H4 (cell line): ENCODE measurements around the gene AKR1B15. TPM values are rescaled to one million over a fixed set of nuclear protein-coding genes. Genes with fewer than 3 reads are reported as not detected.
A peak's percentile ranks its signal among the peaks of the same experiment; 100 is the strongest.
"Not testable (repeated sequence)": the region's sequence is repeated elsewhere in the genome, so short reads cannot be mapped to it uniquely, and the experiment has no call there.

ENCODE experiments used
- DNase-seq: peaks from one replicate; pipeline ENCODE4 v3.0.0-alpha.2; 2015; ENCODE audit warnings: low spot score
- total RNA-seq: library from RNA; depleted of rRNA; stranded (reverse); fragments of >200 nt; shearing (Covaris generic); gene quantifications from 2 replicates; pipeline ENCODE4 v1.2.3, GENCODE V29; 2014; rRNA removed

AKR1B15 gene
- total RNA-seq, result 0.14 TPM in 1 of 2 replicates, not detected in the other

DNA sequence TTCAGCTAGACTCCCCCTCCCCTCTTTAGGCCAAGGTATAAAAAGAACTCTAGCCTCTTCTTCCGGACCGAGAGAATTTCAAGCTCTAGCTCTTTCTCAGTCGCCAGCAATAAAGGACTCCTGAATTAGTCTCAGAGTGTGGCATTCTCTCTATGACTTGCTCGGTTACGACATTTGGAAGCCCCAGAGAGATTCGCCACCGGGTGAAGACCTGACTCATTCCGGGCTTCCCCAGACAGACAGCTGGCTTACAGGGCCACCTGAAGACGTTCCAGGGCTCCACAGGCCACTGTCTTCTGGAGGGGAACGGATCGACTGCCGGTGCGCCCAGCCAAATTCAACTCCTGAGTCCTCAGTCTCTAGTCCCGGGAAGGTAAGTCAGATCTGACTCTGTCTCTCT lies at the start of gene AKR1B15:
TSS of gene AKR1B15 (plus strand) at position 234 of the 400 bp plus-strand sequence. CDS start 15,510 bp downstream, outside the sequence.
- DNase-seq, result no peak

DNA sequence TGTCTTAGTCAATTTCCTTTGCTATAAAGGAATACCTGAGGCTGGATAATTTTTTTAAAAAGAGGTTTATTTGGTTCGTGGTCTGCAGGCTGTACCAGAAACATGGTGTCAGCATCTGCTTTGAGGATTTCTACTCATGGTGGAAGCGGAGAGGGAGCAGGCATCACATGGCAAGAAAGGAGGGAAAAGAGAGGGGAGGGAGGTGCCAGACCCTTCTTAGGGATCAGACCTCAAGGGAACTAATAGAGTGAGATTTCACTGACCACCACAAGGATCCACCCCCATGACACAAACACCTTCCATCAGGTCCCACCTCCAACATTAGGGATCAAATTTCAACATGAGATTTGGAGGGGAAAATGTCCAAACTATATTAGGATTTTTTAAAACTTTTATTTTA lies 48.5 kb upstream of the AKR1B15 start:
- no peak for DNase-seq

DNA sequence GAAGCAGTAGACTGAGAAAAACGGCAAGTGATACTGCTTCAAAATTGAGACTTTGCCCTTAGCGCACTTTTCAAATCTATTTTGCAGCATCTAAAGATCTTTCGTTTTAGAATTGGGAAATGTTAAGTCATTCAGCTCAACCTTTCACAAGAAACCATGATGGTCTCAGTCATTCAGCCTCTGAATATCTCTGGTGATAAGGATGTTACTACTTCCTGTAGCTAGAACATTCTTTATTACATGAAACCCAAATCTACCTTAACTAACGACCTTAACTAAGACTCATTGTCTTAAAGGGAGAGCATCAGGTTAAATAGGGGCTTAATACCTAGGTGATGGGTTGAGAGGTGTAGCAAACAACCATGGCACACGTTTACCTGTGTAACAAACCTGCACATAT lies 47.9 kb upstream of the AKR1B15 start:
- no peak for DNase-seq

DNA sequence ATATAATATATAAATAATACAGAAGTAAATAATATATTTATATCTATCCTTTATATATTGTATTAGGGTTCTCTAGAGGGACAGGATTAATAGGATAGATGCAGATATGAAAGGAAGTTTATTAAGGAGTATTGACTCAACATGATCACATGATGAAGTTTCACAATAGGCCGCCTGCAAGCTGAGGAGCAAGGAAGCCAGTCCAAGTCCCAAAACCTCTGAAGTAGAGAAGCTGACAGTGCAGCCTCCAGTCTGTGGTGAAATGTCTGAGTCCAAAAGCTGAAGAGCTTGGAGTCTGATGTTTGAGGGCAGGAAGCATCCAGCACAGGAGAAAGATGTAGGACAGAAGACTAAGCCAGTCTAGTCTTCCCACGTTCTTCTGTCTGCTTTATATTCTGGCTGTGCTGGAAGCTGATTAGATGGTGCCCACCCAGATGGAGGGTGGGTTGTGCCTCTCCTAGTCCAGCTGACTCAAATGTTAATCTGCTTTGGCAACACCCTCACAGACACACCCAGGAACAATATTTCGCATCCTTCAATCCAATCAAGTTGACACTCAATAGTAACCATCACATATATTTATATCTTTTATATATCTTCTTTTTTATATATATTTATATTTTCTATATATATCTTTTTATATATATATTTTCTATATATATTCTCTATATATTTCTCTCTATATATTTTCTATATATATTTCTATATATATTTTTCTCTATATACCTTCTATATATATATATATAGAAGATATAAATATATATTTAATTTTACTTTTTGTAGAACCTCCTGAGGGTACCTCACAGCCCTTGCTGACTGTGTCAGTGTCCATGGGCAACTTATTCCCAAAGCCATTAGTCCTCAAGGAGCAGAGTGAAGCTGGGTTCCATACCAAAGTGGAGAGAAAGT lies 46.2 kb upstream of the AKR1B15 start:
- DNase-seq, result peak; percentile 27

DNA sequence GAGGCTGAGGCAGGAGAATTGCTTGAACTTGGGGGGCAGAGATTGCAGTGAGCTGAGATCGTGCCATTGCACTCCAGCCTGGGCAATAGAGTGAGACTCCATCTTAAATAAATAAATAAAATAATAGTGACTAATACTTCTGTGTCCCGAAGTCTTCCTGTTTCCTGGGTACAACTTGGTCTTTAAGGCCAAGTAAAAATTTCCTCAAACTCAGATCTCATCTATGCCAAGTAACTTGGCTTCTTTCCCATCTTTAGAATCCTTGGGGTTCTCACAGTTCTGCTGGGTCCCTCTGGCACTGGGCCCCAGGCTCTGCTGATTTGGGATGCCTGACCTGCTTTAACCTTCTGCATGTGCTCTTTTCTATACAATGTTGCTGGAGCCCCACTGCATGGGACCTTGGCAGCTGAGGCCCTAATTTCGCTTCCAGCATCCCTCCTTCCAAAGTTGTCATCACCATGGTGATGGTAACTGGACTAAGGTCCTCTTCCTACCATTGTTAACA lies 44.2 kb upstream of the AKR1B15 start:
- no peak for DNase-seq

DNA sequence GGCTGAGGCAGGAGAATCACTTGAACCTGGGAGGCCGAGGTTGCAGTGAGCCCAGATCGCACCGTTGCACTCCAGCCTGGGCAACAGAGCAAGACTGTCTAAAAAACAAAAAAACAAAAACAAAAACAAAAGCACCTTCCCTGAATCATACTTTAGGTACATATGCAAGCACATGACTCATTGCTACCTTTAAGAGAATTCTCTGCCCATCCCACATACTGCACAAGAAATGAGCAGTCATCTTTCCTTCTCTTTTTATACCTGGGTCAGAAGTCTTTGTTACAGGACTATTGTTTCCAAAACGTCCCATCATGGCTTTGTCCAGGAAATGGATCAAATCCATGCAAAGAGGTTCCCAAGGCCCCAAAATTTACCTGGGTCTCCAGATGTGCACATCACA lies 43.1 kb upstream of the AKR1B15 start:
- DNase-seq, result no peak

DNA sequence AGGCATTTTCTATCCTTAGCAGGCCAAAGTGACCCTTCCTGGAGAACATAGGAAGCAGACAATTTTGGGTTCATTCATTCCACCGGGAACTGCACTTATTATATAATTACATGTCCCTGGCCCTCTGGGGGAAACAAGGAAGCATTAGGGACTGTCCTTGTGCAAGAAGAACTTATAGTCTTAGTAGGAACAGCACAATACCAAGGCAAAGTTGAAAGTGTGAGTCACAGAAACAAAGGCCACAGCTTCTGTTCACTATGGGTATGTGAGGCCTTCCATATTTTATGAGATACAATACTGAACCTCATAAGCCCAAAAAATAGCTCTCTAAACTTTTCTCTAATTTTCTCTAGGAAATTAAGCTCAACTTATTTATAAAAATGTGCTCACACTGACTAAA lies 39.9 kb upstream of the AKR1B15 start:
- DNase-seq, result no peak

DNA sequence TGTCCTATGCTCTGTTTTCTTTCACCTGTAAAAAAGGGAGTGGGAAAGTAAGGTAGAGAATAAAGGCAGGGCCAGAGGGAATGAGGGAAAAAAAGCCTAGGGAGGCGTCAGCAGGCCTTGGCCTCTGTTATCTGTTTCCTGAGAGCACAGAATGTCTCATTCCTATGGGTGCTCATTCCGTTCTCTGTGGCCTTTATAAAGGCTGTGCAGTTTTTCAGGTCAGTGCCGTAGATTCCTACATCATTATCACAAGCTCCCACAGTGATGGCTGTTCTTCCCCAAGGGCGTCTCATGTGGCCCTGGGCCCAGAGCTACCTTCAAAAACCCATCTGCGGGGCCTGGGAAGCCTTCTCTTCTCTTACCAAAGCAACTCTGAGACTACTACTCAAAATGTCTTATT lies 38.3 kb upstream of the AKR1B15 start:
- DNase-seq, result no peak

DNA sequence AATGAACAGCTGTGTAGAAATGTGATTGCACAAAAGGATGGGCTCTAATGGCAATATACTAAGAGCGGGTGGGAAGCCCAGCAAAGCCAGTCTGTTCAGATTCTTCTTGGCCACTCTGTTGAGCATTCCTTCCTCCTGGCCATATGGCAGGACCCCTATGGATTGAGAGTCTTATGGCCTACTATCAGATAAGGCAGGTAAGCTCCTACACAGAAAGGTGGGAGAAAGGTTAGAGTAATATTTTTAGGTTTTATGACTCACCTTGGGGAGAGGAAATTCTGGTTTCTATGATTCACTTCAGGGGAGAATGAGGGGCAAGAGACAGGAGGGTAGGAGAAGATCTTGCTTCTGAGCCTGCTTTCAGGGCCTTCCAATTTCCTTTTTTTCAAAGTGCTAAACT lies 36.6 kb upstream of the AKR1B15 start:
- no peak for DNase-seq

DNA sequence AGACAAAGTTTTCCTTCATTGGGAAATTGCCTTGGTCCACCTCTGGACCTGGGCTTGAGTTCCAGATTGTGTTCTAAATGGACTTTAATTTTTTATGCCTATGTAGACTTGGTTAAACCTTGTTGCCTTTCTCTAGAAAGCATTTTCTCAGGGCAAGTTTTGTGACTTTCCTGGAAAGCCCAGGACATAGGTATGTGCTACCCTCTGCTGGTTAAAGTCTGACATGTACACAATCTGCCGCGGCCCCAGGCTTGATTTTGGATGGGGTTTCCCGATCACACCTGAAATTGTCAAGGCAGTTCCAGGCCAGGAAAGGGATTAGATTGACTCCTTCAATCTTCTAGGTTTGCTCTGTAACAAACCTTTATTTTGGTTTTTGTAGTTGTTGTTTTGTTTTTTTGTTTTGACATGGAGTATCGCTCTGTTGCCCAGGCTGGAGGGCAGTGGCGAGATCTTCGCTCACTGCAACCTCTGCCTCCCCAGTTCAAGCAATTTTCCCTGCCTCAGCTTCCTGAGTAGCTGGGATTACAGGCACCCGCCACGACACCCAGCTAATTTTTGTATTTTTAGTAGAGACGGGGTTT lies 35.6 kb upstream of the AKR1B15 start:
- peak; percentile 55 for DNase-seq

DNA sequence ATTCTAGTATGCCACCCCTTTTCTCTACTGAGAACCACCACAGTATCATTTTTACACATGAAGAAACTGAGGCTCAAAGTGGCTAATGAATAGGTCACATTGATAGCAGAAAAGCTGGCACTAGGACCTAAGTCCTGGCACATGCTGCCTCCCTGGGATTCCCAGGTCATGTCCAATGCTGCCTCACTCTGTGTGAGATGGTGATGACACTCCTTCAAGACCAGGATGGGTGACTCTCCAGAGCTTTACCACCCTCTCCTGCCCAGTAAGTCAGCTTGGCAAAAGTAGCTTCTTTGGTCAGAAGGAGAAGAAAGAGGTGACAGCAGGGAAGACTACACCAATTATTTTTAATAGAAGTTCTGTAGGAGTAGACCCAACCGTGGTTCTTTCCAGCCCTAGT lies 34.8 kb upstream of the AKR1B15 start:
- no peak for DNase-seq

DNA sequence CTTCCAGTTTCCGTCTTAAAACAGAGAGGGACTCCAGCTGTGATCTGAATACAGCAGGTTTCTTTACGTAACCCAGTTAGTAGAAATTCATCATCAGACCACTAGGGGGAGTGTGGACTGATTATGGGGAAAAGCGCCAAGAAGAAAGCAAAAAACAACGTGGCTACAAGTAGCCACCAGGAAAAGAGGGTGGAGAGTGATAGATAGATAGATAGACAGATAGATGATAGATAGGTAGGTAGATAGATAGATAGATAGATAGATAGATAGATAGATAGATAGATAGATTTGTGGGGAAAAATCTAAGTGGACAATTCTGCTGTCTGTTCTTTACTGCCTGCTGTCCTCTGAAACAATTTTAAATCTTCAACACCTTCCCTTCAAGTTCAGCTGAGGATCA lies 34.2 kb upstream of the AKR1B15 start:
- DNase-seq, result peak; percentile 80

DNA sequence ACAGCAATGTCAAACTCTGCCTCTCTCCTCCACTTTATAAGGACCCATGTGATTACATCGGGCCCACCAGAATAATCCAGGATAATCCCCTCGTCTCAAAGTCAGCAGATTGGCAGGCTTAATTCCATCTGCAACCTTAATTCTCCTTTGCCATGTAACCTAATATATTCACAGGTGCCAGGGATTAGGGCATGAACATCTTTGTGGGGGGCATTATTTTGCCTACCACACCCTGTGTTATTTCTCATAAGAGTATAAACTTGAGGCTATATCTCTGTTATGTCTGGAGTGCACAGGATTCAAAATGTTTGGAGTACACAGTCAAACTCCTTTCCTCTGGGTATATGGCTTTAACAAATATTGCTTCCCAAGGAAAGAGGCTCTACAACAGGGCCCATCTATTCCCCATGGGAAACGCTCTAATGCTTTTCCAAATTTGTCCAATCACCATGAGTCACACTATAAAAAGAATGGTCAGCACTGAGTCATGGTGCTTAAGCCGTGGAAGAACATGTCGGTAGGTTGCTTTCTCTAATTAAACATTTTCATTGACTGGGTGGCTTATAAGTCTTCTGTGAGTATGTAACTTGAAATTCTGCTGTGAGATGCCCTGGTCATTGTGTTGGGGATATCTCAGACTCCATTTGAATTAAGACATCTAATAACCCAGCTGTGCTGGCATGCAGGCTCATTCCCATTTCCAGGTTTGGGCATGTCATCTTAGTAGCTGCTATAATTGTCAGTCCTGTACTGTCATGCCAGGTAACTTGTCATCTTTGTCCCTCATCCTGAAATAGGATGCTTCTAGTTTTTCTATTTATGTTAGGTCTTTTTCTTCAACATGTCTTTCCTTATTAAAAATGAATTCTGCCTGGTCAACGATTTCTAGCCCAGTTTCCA lies 33.1 kb upstream of the AKR1B15 start:
- peak; percentile 70 for DNase-seq

DNA sequence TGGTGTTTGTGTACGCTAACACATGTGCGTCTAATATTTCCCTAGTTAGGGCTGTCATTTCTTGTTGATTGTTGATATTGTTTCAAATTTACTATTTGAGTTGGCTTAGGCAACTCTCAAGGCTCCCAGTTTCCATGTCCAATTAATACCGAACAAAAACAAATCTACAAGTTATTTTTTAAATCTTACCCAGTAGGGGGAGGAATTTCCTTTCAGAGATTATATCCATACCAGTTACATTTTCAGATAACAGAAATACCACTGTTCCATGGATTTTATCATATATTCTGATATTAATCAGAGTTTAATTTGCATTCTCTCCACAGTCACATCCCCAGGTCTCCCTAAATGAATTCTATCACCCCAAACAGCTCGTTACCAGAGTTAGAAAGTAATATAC lies 28.8 kb upstream of the AKR1B15 start:
- DNase-seq, result no peak

DNA sequence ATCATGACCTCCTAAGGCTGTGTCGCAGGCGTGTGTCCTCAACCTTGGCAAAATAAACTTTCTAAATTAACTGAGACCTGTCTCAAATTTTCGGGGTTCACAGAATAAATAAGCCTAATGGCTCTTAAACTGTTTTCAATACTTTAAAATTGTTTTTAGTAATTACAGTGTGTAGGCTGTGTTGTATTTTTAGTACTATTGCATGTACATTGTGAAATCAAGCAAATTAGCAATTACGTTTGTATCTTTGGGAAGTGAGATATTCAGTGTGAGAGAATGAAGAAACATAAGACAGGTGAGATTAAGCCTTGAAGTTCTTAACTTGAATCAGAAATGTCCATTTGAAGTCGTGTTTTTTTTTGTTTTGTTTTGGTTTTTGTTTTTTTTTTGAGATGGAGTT lies 26.3 kb upstream of the AKR1B15 start:
- no peak for DNase-seq

DNA sequence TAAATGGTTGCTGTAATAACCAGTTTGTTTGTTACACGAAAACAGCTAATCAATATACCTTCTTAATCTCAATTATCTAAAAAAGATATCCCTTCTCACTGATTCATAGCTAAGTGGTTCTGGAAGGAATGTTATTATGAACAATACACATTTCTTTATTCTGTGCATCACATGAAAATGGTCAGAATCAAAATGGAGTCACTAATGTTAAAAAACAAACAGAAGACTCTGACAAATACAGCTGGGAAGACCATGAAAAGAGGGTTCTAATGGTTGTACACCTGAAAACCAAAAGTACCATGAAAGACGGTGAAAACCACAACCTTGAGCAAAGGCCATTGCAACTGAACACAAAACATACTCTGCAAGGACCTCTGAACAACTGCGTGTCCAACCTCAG lies 23.5 kb upstream of the AKR1B15 start:
- not testable (repeated sequence) for DNase-seq

DNA sequence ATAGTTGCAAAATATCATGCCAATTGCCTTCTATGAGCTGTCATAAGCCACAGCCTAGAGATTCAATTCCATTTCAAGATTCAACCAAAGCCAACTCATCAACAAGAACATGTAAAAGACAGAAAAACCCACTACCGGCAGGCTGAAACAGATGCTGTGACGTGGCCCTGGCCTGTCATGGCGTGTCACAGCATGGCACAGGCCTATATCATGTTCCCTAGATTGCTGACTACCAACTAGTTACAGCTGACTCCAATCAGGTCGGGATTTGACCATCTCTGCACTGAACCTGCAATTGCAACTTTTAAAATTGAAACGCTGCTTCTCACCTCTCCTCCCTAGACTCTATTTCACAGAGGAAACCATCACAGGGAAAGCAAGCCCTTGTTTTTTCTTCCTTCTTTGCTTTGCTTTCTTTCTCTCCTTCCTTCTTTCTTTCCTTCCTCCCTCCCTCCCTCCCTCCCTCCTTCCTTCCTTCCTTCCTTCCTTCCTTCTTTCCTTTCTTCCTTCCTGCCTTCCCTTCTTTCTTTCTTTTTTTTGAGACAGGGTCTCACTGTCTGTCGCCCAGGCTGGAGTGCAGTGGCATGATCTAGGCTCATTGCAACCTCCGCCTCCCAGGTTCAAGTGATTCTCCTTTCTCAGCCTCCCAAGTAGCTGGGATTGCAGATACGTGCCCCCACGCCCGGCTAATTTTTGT lies 22.2 kb upstream of the AKR1B15 start:
- DNase-seq, result not testable (repeated sequence)

DNA sequence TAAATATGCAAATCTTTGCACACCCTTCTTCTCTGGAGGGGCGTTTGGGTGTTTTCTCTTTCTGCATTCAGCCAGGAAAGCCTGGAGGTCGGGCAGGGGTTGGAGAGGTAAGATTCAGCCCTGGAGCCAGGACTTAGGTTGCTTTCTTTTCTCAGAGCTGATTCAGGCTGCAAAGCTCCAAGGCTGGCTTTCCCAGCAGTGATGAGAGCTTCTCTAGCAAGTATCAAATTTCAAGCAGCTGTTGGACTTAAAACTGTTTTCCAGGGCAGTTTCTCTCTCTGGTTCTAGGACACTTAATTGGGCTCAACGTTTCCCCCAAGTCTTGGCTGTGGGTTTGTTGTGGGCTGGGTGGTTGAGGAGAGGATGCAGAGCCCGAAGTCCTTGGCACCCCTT lies 20.9 kb upstream of the AKR1B15 start:
- peak; percentile 81 for DNase-seq

DNA sequence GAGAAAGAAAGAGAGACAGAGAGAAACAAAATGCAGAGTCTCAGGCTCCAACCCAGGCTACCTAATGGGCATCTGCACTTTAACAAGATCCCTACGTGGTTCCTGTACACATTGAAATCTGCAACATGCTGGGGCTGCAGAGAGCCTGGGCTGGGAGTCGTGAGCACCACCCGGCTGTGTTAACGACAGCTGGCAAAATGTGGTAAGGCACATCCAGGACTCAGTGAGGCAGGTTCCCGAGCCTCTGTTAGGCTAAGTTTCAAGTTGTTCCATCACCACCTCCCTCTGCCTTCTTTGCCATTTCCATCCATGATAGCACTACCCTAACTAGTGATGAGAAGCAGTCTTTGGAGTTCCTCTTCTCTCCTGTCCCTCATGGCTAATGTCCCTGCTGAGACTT lies 20.2 kb upstream of the AKR1B15 start:
- no peak for DNase-seq

DNA sequence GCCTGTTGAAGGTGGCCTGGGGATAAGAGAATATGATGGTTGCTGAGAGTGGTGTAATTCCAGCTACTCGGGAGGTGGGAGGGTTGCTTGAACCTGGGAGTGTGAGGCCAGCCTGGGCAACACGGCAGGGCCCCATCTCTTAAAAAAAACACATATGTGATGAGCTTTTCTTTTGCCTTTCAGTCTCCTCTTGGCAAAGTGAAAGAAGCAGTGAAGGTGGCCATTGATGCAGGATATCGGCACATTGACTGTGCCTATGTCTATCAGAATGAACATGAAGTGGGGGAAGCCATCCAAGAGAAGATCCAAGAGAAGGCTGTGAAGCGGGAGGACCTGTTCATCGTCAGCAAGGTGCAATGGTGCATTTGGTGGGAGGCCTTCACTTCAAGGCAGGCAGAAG lies 18.4 kb upstream of the AKR1B15 start:
- DNase-seq, result no peak

DNA sequence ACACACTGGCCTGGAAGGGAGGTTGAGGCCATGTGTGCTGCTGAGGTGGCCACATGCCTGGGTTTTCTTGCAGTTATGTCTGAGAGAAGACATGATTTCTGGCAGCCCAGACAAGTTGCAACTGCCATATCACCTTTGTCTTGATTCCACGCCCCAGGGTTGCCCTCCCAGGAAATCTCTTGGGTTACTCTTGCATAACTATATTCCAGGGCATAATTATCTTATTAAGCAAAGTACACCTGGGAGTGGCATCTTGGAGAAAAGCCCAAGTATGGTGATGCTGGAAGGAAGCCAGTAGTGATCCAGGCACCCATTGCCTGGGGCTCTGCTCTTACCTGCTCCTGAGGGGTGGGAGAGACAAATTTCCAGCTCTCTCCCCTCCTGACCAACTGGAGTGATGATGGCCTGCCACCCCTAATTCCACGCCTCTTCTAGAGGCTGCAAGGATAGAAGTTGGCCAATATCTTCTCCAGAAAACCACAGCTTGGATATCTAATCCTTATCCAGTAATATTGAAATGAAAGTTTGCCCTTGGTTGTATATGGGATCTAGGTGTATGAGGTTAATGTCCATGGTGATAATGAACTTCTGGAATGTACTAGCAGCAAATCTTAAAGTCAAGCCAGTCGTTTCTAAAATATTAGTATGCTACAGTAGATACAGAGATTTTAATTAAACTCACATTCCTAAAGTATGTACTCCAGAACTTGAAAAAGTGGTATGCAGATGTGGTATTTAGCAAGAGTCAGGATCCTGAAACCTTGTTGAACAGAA lies 16.5 kb upstream of the AKR1B15 start:
- no peak for DNase-seq
